HCT116 (cell line): ENCODE data around the gene PRKD3.

Experiments
- EZH2phosphoT487 ChIP-seq: fragments of 200-600 bp; IDR thresholded peaks from 2 replicates; pipeline ENCODE4 v1.6.1; 2018; ENCODE audit warnings: antibody characterized with exemption, borderline replicate concordance
- JUND ChIP-seq: IDR thresholded peaks from 2 replicates; pipeline ENCODE4 v1.6.1; 2012

GRCh38 chr2:37367984-37368383, 43.4 kb upstream of the PRKD3 start:
- no peak for TF ChIP-seq EZH2phosphoT487
- no peak for TF ChIP-seq JUND
